Heart left ventricle (tissue), 16 donors: Measurements from ENCODE around the gene FSTL4. TPM values are rescaled to one million over a fixed set of nuclear protein-coding genes. Genes with fewer than 3 reads are reported as not detected.

Source experiments
- ATAC-seq, 4 donors: fragments of 200-7000 bp; cut with Tn5 transposase; one replicate each; pipeline ENCODE4 v1.9.1; 2020 to 2022; ENCODE audit warnings: moderate library complexity in 4 of 4, mild to moderate bottlenecking in 3 of 4, moderate number of reproducible peaks in 1 of 4
- DNase-seq, 5 donors: peaks; one replicate each; pipeline ENCODE4 v3.0.0-alpha.2; 2020
- H3K27ac ChIP-seq, 12 donors: fragments of 200-600 bp; sonication (generic) in 4 of 12; one replicate each; pipeline versions ENCODE4 v1.5.0 to v1.8.0; 2016 to 2022; ENCODE audit warnings: mild to moderate bottlenecking in 2 of 12
- H3K27me3 ChIP-seq, 9 donors: fragments of 200-600 bp; sonication (generic) in 2 of 9; one replicate each; pipeline versions ENCODE4 v1.5.1 to v1.8.0; 2016 to 2022; ENCODE audit warnings: mild to moderate bottlenecking in 3 of 9
- H3K36me3 ChIP-seq, 9 donors: fragments of 200-600 bp; sonication (generic) in 2 of 9; one replicate each; pipeline versions ENCODE4 v1.5.0 to v1.8.0; 2018 to 2022; ENCODE audit warnings: mild to moderate bottlenecking in 2 of 9
- H3K4me1 ChIP-seq, 12 donors: fragments of 200-600 bp; sonication (generic) in 4 of 12; one replicate each; pipeline versions ENCODE4 v1.5.0 to v1.8.0; 2016 to 2022; ENCODE audit warnings: mild to moderate bottlenecking in 3 of 12
- H3K4me3 ChIP-seq, 12 donors: fragments of 200-600 bp; sonication (generic) in 4 of 12; one replicate each; pipeline versions ENCODE4 v1.5.0 to v1.8.0; 2017 to 2022; ENCODE audit warnings: mild to moderate bottlenecking in 9 of 12, moderate library complexity in 4 of 12
- H3K9me3 ChIP-seq, 12 donors: fragments of 200-600 bp; sonication (generic) in 4 of 12; one replicate each; pipeline versions ENCODE4 v1.5.0 to v1.8.0; 2016 to 2022; ENCODE audit warnings: mild to moderate bottlenecking in 1 of 12
- CTCF ChIP-seq, 12 donors: fragments of 200-600 bp; sonication (generic) in 4 of 12; IDR thresholded peaks; one replicate each; pipeline versions ENCODE4 v1.5.0 to v1.8.0; 2018 to 2022; ENCODE audit warnings: antibody characterized with exemption in 12 of 12, mild to moderate bottlenecking in 5 of 12
- POLR2A ChIP-seq, 2 donors: fragments of 450-650 bp; IDR thresholded peaks; one replicate each; pipeline ENCODE4 v1.6.1; 2017; ENCODE audit warnings: antibody characterized with exemption in 2 of 2, mild to moderate bottlenecking in 2 of 2, moderate library complexity in 2 of 2
- WGBS, 4 donors: extraction: QIAGEN DNeasy Blood & Tissue Kit in 2 of 4; methylation state at CpG; one replicate each; pipeline versions ENCODE4 v1.1.5 to v1.1.7; 2013 to 2018; 5-methylcytosine and 5-hydroxymethylcytosine counted together
- intact Hi-C, 10 donors: fragments of 100-400 bp; cut with DNase I; formaldehyde crosslinking; loops; one replicate each; pipeline versions ENCODE4 v1.11.1 to v1.14.2; 2022
- polyA plus RNA-seq, 2 donors: library from polyadenylated mRNA; stranded (reverse); fragments of 200-250 nt; gene quantifications; one replicate each; pipeline ENCODE4 v1.2.3, GENCODE V29; 2013
- total RNA-seq, 9 donors: library from RNA; depleted of rRNA in 2 of 9; stranded (reverse); fragments of >200 nt in 2 of 9; fragmentation: NEBNext Ultra II Directional in 3 of 9; extraction: Animal tissue kit (Norgen Biotek cat#: 25700) in 3 of 9; gene quantifications; one replicate each; pipeline versions ENCODE4 v1.1.0 to v1.2.4, GENCODE V29; 2016 to 2023
- donor health status: ischemic (EF 13 %, LVEDD 7.1; RV severe dilation, severe dysfunction).
- donor health status: healthy with polysubstance abuse.
- donor health status: DM: no; HTN: yes; CAD: no.
- donor health status: DM: no; HTN: no; CAD: no.
- donor health status: ischemic (EF 25% LVEDD 6.9; RV normal size, moderate dysfunction).
- donor health status: ischemic (EF 25% LVEDD 5.7; RV mildly dilated, moderate dysfunction).
- donor health status: healthy.
- donor health status: DM: yes; HTN: yes; CAD: no.
- donor health status: ischemic (EF 35%, LVEDD 5.7; RV mildly dilated, moderate dysfunction).
- donor health status: nonischemic (EF 11% LVEDD 7.7; RV severe dilation, severe dysfunction).
- donor health status: DM: yes; HTN: yes; CAD: no.
- donor health status: PGD.
- donor health status: ischemic (EF 29% LVEDD 5.4; RV normal size, mild dysfunction).
- donor health status: nonischemic (EF 23%, LVEDD 6.1; RV moderate dilation, normal function).

FSTL4 gene
- total and polyA plus RNA-seq, 11 donors: 0.01 to 0.39 (median 0.17) TPM; not detected in 6

DNA sequence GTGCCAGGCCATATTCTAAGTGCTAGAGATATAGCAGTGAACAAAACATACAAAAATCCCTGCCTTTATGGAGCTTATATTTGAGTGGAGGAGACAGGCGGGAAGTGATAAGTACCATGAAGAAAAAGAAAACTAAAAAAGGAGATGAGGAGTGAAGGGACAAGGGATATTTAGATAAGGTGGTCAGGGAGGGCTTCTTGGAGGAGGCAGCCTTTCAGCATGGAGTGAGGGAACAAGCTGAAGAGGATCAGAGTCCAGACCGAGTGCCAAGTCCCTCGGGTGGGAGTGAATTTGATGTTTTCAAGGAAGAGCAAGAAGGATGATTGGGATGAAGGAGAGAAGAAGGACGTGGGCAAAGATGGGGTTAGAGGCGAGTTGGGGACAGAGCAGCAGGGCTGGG lies 190.5 kb downstream of the FSTL4 start:
- WGBS, 4 donors: 64 to 68% (median 67%) methylated on average over 5 of the region's 5 CpGs
- H3K36me3 ChIP-seq: no peaks in the 10 kb centered on the region

DNA sequence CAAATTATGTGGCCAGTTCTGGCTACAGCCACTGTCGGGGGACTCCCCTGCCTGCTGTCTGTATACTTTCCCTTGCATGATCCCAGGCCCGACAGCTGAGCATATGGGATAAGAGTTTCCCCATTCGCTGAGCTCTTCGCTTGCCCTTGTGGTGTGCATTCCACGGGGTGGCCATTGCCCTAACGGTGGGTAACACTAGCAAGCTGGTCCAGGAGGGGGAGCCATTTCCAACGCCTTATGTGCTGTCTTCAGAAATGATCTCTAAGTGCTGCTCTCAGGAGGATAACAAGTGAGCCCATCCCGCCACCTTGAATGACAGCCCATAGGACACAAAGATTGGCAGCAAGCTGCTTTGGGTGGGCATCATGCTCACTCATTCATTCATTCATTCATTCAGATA lies 190.9 kb downstream of the FSTL4 start:
- peak in 6 of 12 donors; percentile 7 to 47 (median 32) for TF ChIP-seq CTCF (IDR thresholded peaks at IDR 0.05)
- no peak for TF ChIP-seq POLR2A (IDR thresholded peaks at IDR 0.05)
- no peak overlapping the region for H3K27ac ChIP-seq
- H3K27me3 ChIP-seq: peaks cover 0 to 11% (median 0%) of the 10 kb centered on the region in 9 donors
- ATAC-seq (peak in 2 of 4 donors; percentile 30 to 43), DNase-seq (no peak)
- no peak overlapping the region for H3K4me3 ChIP-seq
- H3K4me1 ChIP-seq: peaks cover 0 to 5% (median 0%) of the 10 kb centered on the region in 12 donors
- no peaks in the 10 kb centered on the region for H3K9me3 ChIP-seq
- no peaks in the 10 kb centered on the region for H3K36me3 ChIP-seq
- intact Hi-C loops: loop anchor here (5.0 to 10.0 kb wide), 8 partner anchors 191 to 523 kb away; partner anchors contain the start of gene FSTL4 (in 6 of the 10)
- WGBS, 4 donors: 50 to 76% (median 62%) methylated on average over 7 to 8 of the region's 8 CpGs

More for the DNA sequence above, 190.5 kb downstream of the FSTL4 start:
- H3K9me3 ChIP-seq: no peaks in the 10 kb centered on the region
- peaks cover 0 to 5% (median 0%) of the 10 kb centered on the region in 12 donors for H3K4me1 ChIP-seq
- intact Hi-C loops: loop anchor here (2.0 to 10.0 kb wide), 10 partner anchors 189 to 523 kb away; partner anchors contain the start of gene FSTL4 (in 6 of the 10)
- no peak overlapping the region for H3K4me3 ChIP-seq
- no peak overlapping the region for H3K27ac ChIP-seq
- TF ChIP-seq POLR2A (IDR thresholded peaks at IDR 0.05): no peak
- TF ChIP-seq CTCF (IDR thresholded peaks at IDR 0.05): no peak
- ATAC-seq: no peak
- peaks cover 0 to 11% (median 0%) of the 10 kb centered on the region in 9 donors for H3K27me3 ChIP-seq
- DNase-seq: no peak

DNA sequence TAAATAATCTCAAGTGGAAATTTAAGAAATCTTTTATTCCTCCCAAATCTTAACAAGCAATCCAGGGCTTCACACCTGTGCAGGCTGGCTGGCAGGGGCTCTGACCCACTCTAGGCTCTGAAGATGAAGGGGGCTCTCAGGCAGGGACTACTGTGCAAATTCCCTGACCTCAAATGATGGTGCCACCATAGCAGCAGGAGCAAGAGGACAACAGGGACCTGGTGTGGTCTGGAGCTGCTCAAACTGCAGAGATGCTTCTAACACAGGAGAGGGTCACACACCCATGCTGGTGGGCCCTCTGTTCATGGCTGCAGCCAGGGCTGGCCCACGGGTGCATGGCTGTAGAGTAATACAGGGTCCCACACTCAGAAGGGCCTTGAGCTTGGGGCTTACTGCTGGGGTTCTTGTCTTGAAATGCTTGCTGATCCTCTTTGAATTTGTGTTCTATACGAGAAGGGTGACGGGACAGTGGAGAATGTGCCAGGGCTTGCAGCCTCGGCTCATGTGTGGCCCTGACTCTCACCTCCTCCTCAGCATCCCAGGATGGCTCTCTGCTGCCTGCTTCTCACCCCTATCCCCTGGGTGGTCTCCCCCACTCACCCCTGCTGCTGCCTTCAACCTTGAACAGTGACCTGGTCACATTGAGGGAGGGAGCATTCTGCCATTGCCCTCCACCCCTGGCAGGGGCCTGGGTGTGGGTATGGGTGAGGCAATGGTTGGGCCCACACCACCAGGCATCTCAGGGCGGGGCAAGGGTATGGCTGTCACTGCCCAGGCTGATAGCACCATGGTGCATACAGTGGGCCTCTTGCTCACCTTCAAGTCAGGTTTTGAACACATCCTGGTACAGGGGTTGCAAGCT lies 191.7 kb downstream of the FSTL4 start:
- intact Hi-C loops: loop anchor here (5.0 to 10.0 kb wide), 8 partner anchors 192 to 524 kb away; partner anchors contain the start of gene FSTL4 (in 6 of the 10)
- Histone ChIP-seq H3K36me3 (no peaks in the 10 kb centered on the region), H3K9me3 (no peaks in the 10 kb centered on the region), H3K27me3 (peaks cover 0 to 11% (median 0%) of the 10 kb centered on the region in 9 donors), H3K4me1 (peaks cover 0 to 5% (median 0%) of the 10 kb centered on the region in 12 donors), H3K27ac (no peak overlapping the region), H3K4me3 (no peak overlapping the region)
- TF ChIP-seq POLR2A (IDR thresholded peaks at IDR 0.05): no peak
- no peak for TF ChIP-seq CTCF (IDR thresholded peaks at IDR 0.05)
- 78 to 86% (median 83%) methylated on average over 4 to 5 of the region's 5 CpGs for WGBS, 4 donors
- DNase-seq (no peak), ATAC-seq (no peak)

DNA sequence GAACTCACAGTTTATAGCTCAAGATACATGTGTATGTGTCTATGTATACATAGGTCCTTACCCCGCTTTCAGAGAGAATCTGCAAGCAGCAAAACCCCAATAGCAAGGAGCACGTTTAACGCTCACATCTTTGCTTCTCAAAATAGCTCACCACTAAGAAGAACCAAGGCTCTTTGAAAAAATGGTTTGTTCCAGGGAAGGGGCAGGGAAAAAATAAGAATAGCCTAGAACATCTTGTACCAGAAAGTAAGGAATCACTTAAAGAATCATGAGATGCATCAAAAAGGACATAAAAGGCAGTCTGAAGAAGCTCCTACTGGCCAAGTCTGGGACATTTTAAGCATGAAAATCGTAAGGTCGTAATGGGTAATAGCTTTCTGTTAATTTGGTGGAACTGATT lies 196.4 kb downstream of the FSTL4 start:
- no peaks in the 10 kb centered on the region for H3K36me3 ChIP-seq
- peaks cover 0 to 28% (median 4%) of the 10 kb centered on the region in 9 donors for H3K27me3 ChIP-seq
- H3K4me1 ChIP-seq: no peaks in the 10 kb centered on the region
- DNase-seq (no peak), ATAC-seq (no peak)
- 81 to 87% (median 83%) methylated on average over 5 of the region's 5 CpGs for WGBS, 4 donors
- intact Hi-C loops: no loop called here
- TF ChIP-seq POLR2A (IDR thresholded peaks at IDR 0.05): no peak
- no peak for TF ChIP-seq CTCF (IDR thresholded peaks at IDR 0.05)
- H3K9me3 ChIP-seq: no peaks in the 10 kb centered on the region
- H3K4me3 ChIP-seq: no peak overlapping the region
- H3K27ac ChIP-seq: no peak overlapping the region
